Keratinocyte (primary cell): ENCODE measurements around the gene HLX. TPM values are rescaled to one million over a fixed set of nuclear protein-coding genes. Genes with fewer than 3 reads are reported as not detected.

Experiments used
- DNase-seq: peaks from one replicate; pipeline ENCODE4 v3.0.0-alpha.2; 2011; ENCODE audit warnings: low read depth, missing footprints, low spot score
- FAIRE-seq: peaks from 2 replicates; lab custom pipeline; 2011; peaks lifted over from hg19 to GRCh38; lab: Jason Lieb, UNC
- H2AFZ ChIP-seq: 2 replicates; pipeline ENCODE4 v1.6.0; 2012; ENCODE audit warnings: low read length, control low read depth, inconsistent platforms; ENCODE audit not compliant: control insufficient read depth
- H3K27ac ChIP-seq: 2 replicates; pipeline ENCODE4 v1.5.1; 2011; ENCODE audit warnings: low read length; ENCODE audit not compliant: control insufficient read depth, insufficient read depth
- H3K27me3 ChIP-seq: 3 replicates; pipeline ENCODE4 v1.6.0; 2011; ENCODE audit warnings: low read length; ENCODE audit not compliant: control insufficient read depth, insufficient read depth; ENCODE audit errors: extremely low read depth
- H3K36me3 ChIP-seq, 2 experiments: 2 replicates in 1 of 2; 3 replicates in 1 of 2; pipeline ENCODE4 v1.5.1; 2011; ENCODE audit warnings: low read length in 2 of 2, mild to moderate bottlenecking in 1 of 2; ENCODE audit not compliant: control insufficient read depth in 2 of 2, insufficient read depth in 2 of 2; ENCODE audit errors: extremely low read depth in 1 of 2
- H3K4me1 ChIP-seq: 3 replicates; pipeline ENCODE4 v1.5.1; 2011; ENCODE audit warnings: low read length; ENCODE audit not compliant: control insufficient read depth, insufficient read depth; ENCODE audit errors: extremely low read depth
- H3K4me2 ChIP-seq: 3 replicates; pipeline ENCODE4 v1.6.0; 2011; ENCODE audit warnings: low read depth, low read length; ENCODE audit not compliant: control insufficient read depth, insufficient read depth; ENCODE audit errors: extremely low read depth
- H3K4me3 ChIP-seq, 3 experiments: fragments of 200-600 bp in 1 of 3; sonication (generic) in 1 of 3; 2 replicates in 2 of 3; 3 replicates in 1 of 3; pipeline ENCODE4 v1.5.1; 2011 to 2016; ENCODE audit warnings: low read length in 3 of 3, mild to moderate bottlenecking in 3 of 3, control low read depth in 2 of 3, inconsistent platforms in 1 of 3, low read depth in 1 of 3, mixed read lengths in 1 of 3, mixed run types in 1 of 3, moderate library complexity in 1 of 3; ENCODE audit not compliant: control insufficient read depth in 2 of 3, insufficient read depth in 2 of 3; ENCODE audit errors: extremely low read depth in 1 of 3
- H3K79me2 ChIP-seq: 2 replicates; pipeline ENCODE4 v1.6.0; 2012; ENCODE audit warnings: low read length; ENCODE audit not compliant: control insufficient read depth, insufficient read depth
- H3K9ac ChIP-seq: 3 replicates; pipeline ENCODE4 v1.6.0; 2011; ENCODE audit warnings: low read length; ENCODE audit not compliant: control insufficient read depth, insufficient read depth; ENCODE audit errors: extremely low read depth
- H3K9me1 ChIP-seq: 3 replicates; pipeline ENCODE4 v1.6.0; 2011; ENCODE audit warnings: low read length; ENCODE audit not compliant: control insufficient read depth, insufficient read depth; ENCODE audit errors: extremely low read depth
- H3K9me3 ChIP-seq: 2 replicates; pipeline ENCODE4 v1.5.1; 2012; ENCODE audit warnings: low read depth, low read length; ENCODE audit not compliant: control insufficient read depth
- H4K20me1 ChIP-seq: 3 replicates; pipeline ENCODE4 v1.6.0; 2011; ENCODE audit warnings: low read length; ENCODE audit not compliant: control insufficient read depth, insufficient read depth; ENCODE audit errors: extremely low read depth
- CTCF ChIP-seq, 3 experiments: IDR thresholded peaks in 1 of 3; conservative IDR thresholded peaks in 1 of 3; optimal IDR thresholded peaks in 1 of 3; 2 replicates in 2 of 3; 3 replicates in 1 of 3; pipeline versions ENCODE3 to v1.5.1; 2011; ENCODE audit warnings: low read length in 3 of 3, mild to moderate bottlenecking in 3 of 3, moderate library complexity in 2 of 3, control low read depth in 1 of 3, inconsistent platforms in 1 of 3; ENCODE audit not compliant: insufficient read depth in 2 of 3; ENCODE audit errors: extremely low read depth in 1 of 3
- EZH2 ChIP-seq: IDR thresholded peaks from one replicate; pipeline ENCODE4 v1.6.1; 2012; ENCODE audit warnings: inconsistent platforms, mild to moderate bottlenecking, low read length, moderate library complexity
- dilution Hi-C: fragments of 300-500 bp; cut with MboI; formaldehyde crosslinking; loops from one replicate; pipeline ENCODE4 v1.7.0; 2020; ENCODE audit warnings: low sequenced_read_pairs; ENCODE audit not compliant: extremely low pct_ligation_motif_present
- polyA plus RNA-seq, 5 experiments: library from polyadenylated mRNA; depleted of rRNA in 3 of 5; stranded (reverse) in 3 of 5; stranded (forward) in 1 of 5; unstranded in 1 of 5; fragments of >200 nt; gene quantifications; 1 replicate in 1 of 5; 2 replicates in 3 of 5; 3 replicates in 1 of 5; pipeline versions ENCODE4 v1.2.1 to v1.2.3, GENCODE V29; 2011 to 2012; ENCODE audit warnings: missing spikeins in 2 of 5, low read depth in 1 of 5, low replicate concordance in 1 of 5

HLX gene
- polyA plus RNA-seq, 1 donor (not counting 4 experiments of a cell fraction or from before 2014, with no cell fraction given), result not detected

GRCh38 chr1:220889333-220889732 lies 10.1 kb downstream of the HLX start:
- no peak overlapping the region for H3K9ac ChIP-seq
- peaks cover 12% of the 10 kb centered on the region for H3K9me3 ChIP-seq
- H3K4me3 ChIP-seq, result no peak overlapping the region
- H3K27me3 ChIP-seq, result peaks cover 99% of the 10 kb centered on the region
- no peaks in the 10 kb centered on the region for H4K20me1 ChIP-seq
- no peak overlapping the region for H3K4me2 ChIP-seq
- FAIRE-seq (no peak), DNase-seq (no peak)
- no peak overlapping the region for H3K27ac ChIP-seq
- no peaks in the 10 kb centered on the region for H3K9me1 ChIP-seq
- dilution Hi-C loops, result no loop called here
- no peaks in the 10 kb centered on the region for H3K36me3 ChIP-seq
- H3K79me2 ChIP-seq, result no peaks in the 10 kb centered on the region
- TF ChIP-seq CTCF (optimal IDR thresholded peaks at IDR 0.05 in 1 of 3, IDR thresholded peaks at IDR 0.05 in 1 of 3, conservative IDR thresholded peaks at IDR 0.05 in 1 of 3; ENCODE audit: extremely low read depth in 1 of 3, insufficient read depth in 2 of 3, low read length in 3 of 3), result no peak
- TF ChIP-seq EZH2, result no peak
- peaks cover 4% of the 10 kb centered on the region for H3K4me1 ChIP-seq
- no peak overlapping the region for H2AFZ ChIP-seq

- Histone ChIP-seq H3K27me3 (peaks cover 99% of the 10 kb centered on the region), H3K36me3 (no peaks in the 10 kb centered on the region), H3K79me2 (no peaks in the 10 kb centered on the region), H3K4me3 (no peak overlapping the region), H3K9me3 (peaks cover 12% of the 10 kb centered on the region), H3K27ac (no peak overlapping the region), H2AFZ (no peak overlapping the region), H3K9ac (no peak overlapping the region), H4K20me1 (no peaks in the 10 kb centered on the region), H3K4me2 (no peak overlapping the region), H3K4me1 (peaks cover 4% of the 10 kb centered on the region), H3K9me1 (no peaks in the 10 kb centered on the region)
- dilution Hi-C loops, result no loop called here
- TF ChIP-seq EZH2 (no peak), CTCF (optimal IDR thresholded peaks at IDR 0.05 in 1 of 3, IDR thresholded peaks at IDR 0.05 in 1 of 3, conservative IDR thresholded peaks at IDR 0.05 in 1 of 3; ENCODE audit: extremely low read depth in 1 of 3, insufficient read depth in 2 of 3, low read length in 3 of 3) (no peak)
- no peak for FAIRE-seq
- no peak for DNase-seq
These were observed 10.6 kb downstream of the HLX start for GRCh38 chr1:220889848-220890287.
